Ishikawa (cell line): ENCODE results near the gene FSTL1.

Source experiments
- CEBPB ChIP-seq: IDR thresholded peaks from 2 replicates; pipeline ENCODE4 v1.6.1; 2012
- CREB1 ChIP-seq: IDR thresholded peaks from 2 replicates; pipeline ENCODE4 v1.6.1; 2012; ENCODE audit warnings: low read depth
- EGR1 ChIP-seq: IDR thresholded peaks from 2 replicates; pipeline ENCODE4 v1.6.1; 2012
- EP300 ChIP-seq: IDR thresholded peaks from 2 replicates; pipeline ENCODE4 v1.6.1; 2012; ENCODE audit warnings: borderline replicate concordance
- FOXM1 ChIP-seq: IDR thresholded peaks from 2 replicates; pipeline ENCODE4 v1.6.1; 2012; ENCODE audit warnings: low read depth, borderline replicate concordance
- NFIC ChIP-seq: IDR thresholded peaks from 2 replicates; pipeline ENCODE4 v1.6.1; 2012
- RAD21 ChIP-seq: IDR thresholded peaks from 2 replicates; pipeline ENCODE4 v1.6.1; 2012; ENCODE audit warnings: low read depth
- REST ChIP-seq: IDR thresholded peaks from 2 replicates; pipeline ENCODE4 v1.6.1; 2012; ENCODE audit warnings: low read depth, mild to moderate bottlenecking
- TAF1 ChIP-seq: IDR thresholded peaks from 2 replicates; pipeline ENCODE4 v1.6.1; 2012; ENCODE audit warnings: low read depth, mild to moderate bottlenecking
- TCF12 ChIP-seq: IDR thresholded peaks from 2 replicates; pipeline ENCODE4 v1.6.1; 2012; ENCODE audit warnings: low read depth
- TEAD4 ChIP-seq: IDR thresholded peaks from 2 replicates; pipeline ENCODE4 v1.6.1; 2012
- YY1 ChIP-seq: IDR thresholded peaks from 2 replicates; pipeline ENCODE4 v1.6.1; 2012; ENCODE audit warnings: low read depth
- ZBTB7A ChIP-seq: IDR thresholded peaks from 2 replicates; pipeline ENCODE4 v1.6.1; 2012; ENCODE audit warnings: low read depth
- TF ChIP-seq, protein P1 (sequence below): IDR thresholded peaks from 2 replicates; pipeline ENCODE4 v1.6.1; 2012
- TF ChIP-seq, protein P2 (sequence below): IDR thresholded peaks from 2 replicates; pipeline ENCODE4 v1.6.1; 2012

The FSTL1 gene

DNA sequence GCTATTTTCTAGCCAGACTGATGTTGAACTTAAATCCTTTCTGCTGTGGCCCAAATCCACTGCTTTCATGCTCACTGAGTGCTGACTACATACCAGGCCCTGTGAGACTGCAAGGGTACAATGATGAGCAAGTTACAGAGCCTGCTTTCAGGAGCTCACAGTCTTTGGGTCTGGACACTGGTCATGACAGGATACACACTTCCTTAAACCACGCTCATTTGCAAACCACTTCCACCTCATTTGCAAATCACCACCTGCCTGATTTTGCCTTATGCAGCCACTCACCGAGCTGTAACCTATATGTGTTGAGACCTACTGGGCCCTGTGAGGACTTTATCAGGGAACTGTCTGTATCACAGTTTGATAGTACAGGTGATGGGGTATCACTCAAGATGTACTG, 51.4 kb downstream of the FSTL1 start:
- TF ChIP-seq TEAD4 (no peak), NFIC (no peak), CREB1 (no peak), ZBTB7A (no peak), TCF12 (no peak), RAD21 (no peak), YY1 (no peak), EP300 (no peak), EGR1 (no peak), CEBPB (no peak), REST (no peak), FOXM1 (no peak), TAF1 (no peak)
- TF ChIP-seq, protein P1, sequence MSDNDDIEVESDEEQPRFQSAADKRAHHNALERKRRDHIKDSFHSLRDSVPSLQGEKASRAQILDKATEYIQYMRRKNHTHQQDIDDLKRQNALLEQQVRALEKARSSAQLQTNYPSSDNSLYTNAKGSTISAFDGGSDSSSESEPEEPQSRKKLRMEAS, result no peak
- TF ChIP-seq, protein P2, sequence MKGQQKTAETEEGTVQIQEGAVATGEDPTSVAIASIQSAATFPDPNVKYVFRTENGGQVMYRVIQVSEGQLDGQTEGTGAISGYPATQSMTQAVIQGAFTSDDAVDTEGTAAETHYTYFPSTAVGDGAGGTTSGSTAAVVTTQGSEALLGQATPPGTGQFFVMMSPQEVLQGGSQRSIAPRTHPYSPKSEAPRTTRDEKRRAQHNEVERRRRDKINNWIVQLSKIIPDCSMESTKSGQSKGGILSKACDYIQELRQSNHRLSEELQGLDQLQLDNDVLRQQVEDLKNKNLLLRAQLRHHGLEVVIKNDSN, result no peak

DNA sequence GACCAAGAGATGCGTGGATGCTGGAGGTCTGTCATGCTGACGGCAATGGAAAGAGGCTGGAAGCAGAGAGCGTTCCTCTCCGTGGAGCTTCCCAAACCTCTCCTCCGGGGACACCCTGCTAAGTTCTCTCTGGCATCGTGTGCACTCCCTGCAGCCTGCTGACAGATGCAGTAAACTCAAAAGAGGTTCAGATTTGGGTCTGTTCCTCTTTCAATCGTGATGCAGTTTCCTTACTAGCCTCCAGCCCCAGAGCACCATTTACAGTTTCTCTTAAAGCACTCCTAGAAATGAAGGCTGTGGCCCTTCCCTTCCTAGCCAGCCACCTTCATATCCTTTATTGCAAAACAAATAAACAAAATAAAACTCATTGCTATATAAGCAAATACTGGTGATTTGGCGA, 54.3 kb downstream of the FSTL1 start:
- TF ChIP-seq, protein P2, result no peak
- TF ChIP-seq, protein P1, result no peak
- no peak for TF ChIP-seq TEAD4
- no peak for TF ChIP-seq NFIC
- TF ChIP-seq RAD21, result no peak
- no peak for TF ChIP-seq CEBPB

GRCh38 chr3:120394347-120394746, 56.4 kb downstream of the FSTL1 start:
- TF ChIP-seq CEBPB, result no peak
- no peak for TF ChIP-seq RAD21
- TF ChIP-seq TAF1, result no peak
- no peak for TF ChIP-seq TCF12
- TF ChIP-seq, protein P1, result no peak
- TF ChIP-seq EP300, result no peak
- no peak for TF ChIP-seq YY1
- TF ChIP-seq CREB1, result no peak
- TF ChIP-seq EGR1, result no peak
- TF ChIP-seq, protein P2, result no peak
- no peak for TF ChIP-seq FOXM1
- no peak for TF ChIP-seq NFIC

DNA sequence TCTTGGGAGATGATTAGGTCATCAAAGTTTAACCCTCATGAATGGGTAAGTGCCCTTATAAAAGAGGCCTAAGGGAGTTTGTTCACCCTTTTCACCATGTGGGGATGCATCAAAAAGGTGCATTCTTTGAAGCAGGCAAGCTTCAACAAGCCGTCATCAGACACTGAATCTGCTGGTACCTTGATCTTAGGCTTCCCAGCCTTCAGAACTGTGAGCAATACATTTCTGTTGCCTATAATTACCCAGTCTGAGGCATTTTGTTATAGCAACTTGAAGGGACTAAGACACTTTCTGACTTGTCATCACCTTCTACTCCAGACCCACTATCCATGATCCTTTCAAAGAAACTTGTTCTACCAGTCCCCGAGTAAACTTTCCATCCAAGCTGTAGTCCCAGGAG, 57.0 kb downstream of the FSTL1 start:
- TF ChIP-seq REST (no peak), EGR1 (no peak), RAD21 (no peak), EP300 (no peak), TAF1 (no peak), TEAD4 (no peak), FOXM1 (no peak), CREB1 (no peak), CEBPB (no peak), TCF12 (no peak), NFIC (no peak), YY1 (no peak), ZBTB7A (no peak)
- TF ChIP-seq, protein P2, result no peak
- TF ChIP-seq, protein P1, result no peak

GRCh38 chr3:120393243-120393642, 57.5 kb downstream of the FSTL1 start:
- TF ChIP-seq ZBTB7A (no peak), REST (no peak), NFIC (no peak), CREB1 (no peak), EGR1 (no peak), TCF12 (no peak), FOXM1 (no peak), EP300 (no peak)
- TF ChIP-seq, protein P1, result no peak
